Stimulated activated CD4-positive, alpha-beta T cell treated with anti-CD3 and anti-CD28 coated beads, Interleukin-1b, Interleukin-23, amount 100 ng/mL, for 48 hours (primary cell): ENCODE data around the gene S100A3.

ENCODE experiments used
- DNase-seq: peaks from one replicate; pipeline ENCODE4 v3.0.0-alpha.2; 2020

Gene S100A3

DNA sequence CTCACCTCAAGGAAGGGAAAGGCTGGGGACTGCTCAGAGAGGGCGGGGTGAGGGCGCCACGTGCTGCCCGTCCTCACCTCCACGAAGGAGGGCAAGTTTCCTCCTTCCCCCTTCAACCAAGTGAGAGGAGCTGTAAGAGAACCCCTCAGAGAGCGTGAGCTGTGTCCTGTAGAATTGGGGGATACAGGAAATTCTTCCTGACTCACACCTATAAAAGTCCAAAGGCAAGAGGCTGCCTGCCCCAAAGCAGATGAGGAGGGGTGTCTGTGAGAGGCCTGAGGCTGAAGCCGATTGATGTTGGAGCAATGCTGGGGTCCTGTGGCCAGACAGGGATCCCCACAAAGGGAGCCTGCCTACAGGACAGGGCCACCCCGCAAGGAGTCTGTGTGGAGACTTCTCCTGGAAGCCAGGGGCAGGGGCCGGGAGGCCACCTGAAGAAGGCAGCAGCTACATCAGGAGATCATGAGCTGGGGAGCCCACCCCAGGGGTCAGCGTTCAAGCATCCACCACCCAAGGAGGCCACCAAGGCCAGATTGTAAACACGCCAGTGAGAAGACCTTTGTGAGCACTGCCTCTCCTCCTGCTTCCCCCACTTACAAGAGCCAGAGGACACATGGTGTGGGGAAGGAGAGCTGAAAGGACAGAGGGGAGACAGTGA is 41.0 kb downstream of the S100A3 start:
- no peak for DNase-seq

DNA sequence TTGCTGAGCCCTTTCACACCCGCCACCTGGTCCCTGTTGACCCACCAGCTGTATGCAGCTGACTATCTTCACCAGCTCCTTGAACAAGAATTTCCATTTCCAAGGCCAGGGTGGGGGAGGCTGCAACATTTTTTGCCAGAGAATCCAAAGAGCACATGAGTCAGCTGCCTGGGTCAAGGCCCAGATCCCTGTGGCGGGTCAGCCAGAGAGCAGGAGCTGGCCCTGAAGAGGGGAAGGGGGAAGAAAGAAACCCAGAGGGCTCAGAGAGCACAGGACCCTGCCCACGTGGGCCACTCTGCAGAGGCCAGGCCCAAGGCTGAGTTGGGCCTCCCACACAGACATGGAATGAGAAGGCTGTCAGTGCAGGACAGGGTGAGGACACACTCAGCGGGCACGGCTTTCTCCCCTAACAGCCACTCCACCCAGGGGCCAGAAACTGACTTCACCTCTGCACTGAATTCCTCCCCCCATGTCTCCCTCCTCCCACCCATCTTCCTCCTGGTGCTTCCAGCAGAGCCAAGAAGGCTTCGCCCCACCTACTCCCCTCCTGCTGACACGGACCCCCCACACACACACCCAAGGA is 42.1 kb downstream of the S100A3 start:
- DNase-seq, result no peak

DNA sequence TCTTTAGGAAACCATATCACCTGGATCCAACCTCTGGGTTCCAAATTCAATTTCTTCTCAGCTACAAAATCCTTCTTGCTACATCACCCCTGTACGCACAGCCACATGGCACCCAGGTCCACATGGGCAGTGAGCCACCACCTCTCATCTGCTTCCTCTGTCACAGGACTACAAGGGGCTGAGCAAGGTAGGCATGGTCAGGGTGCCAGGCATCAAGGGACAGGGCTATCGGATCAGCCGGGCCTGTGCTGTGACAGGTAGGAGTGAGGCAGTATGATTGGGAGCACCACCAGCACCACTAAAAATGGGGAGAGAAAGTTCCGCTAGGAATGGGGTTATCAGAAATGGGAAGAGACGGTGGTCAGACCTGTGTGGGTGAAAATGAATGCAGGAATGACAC is 42.7 kb downstream of the S100A3 start:
- no peak for DNase-seq

DNA sequence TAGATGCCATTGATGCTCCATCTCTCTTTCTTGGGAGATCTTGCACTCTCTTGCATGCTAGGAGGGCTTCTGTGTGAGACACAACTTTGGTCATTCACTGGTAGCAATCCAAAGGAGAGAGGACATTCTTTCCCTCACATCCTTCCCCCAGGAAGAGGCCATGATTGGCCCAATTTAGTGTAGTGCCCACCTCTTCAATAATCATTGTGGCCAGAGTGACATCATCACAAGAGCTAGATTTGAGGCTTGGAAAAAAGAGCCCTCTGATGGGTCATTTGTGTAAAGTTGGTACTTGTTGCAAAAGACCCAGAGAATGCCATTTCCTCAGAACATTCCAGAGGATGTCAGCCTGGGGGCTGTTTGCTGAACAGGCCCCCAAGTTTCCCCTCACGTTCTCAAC is 43.5 kb downstream of the S100A3 start:
- DNase-seq, result no peak

DNA sequence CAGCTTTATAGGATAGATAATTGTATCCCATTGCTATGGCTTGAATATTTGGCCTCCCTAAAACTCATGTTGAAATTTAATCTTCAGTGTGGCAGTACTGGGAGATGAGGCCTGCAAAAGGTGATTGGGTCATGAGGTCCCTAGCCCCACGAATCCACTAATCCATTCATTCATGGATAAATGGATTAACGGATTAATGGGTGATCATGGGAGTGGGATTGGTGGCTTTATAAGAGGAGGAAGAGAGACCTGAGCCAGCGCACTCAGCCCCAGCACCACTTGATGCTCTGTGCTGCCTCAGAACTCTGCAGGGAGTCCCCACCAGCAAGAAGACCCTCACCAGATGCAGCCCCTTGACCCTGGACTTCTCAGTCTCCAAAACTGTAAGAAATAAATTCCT is 45.3 kb downstream of the S100A3 start:
- no peak for DNase-seq

DNA sequence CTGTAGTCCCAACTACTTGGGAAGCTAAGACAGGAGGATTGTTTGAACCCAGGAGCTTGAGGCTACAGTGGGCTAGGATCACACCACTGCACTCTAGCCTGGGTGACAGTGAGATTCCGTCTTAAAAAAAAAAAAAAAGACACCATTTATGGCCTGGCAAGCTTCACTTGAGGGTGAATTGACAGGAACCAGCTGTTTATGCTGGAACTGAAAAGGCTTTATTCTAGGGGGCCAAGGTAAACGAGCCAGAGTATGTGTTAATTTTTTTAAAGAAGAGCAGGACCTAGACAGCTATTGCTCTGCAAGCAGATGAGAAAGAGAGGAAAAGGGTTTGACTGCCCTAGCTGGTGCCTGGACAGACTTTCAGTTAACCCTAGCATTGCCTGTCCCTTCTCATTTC is 50.3 kb downstream of the S100A3 start:
- DNase-seq, result no peak
